Middle frontal gyrus (tissue), 1 donor: Measurements from ENCODE around the gene VCL.
"Not testable (repeated sequence)": the region's sequence is repeated elsewhere in the genome, so short reads cannot be mapped to it uniquely, and the experiment has no call there.

Source experiments
- DNase-seq: peaks from one replicate; pipeline ENCODE4 v3.0.0-alpha.2; 2015; ENCODE audit warnings: low spot score; ENCODE audit errors: extremely low spot score

Gene VCL

GRCh38 chr10:73971636-73972354 is 26.1 kb upstream of the VCL start:
- no peak for DNase-seq

DNA sequence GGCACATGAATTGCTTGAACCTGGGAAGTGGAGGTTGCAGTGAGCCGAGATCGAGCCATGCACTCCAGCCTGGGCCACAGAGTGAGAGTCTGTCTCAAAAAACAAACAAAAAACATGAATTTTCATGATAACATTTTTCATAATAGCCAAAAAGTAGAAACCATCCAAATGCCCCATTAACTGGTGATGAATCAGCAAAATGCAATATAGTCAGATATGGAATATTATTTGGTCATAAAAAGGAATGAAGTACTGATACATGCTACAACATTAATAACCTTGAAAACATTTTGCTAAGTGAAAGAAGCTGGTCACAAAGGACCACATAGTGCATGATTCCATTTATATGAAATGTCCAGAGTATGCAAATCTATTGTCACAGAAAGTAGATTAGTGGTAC is 24.5 kb upstream of the VCL start:
- DNase-seq: no peak

- no peak for DNase-seq
These were observed 23.5 kb upstream of the VCL start for GRCh38 chr10:73974309-73974946.

DNA sequence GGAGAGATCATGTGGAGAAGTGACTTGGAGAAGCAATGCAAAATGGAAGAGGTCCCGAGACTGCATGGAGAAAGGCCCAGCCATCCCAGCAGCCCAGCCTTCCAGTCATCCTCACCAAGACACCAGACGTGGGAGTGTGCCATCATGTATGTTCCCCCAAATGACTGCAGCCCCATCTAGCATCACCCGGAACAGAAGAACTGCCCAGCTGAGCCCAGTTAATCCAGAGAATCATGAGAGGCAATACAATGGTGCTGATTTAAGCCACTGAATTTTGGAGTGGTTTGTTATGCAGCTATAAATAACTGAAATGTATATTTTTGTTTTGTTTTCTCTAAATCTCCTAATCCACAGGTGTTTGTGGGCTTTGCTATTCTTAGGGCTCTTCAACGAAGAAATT is 22.5 kb upstream of the VCL start:
- DNase-seq: no peak

GRCh38 chr10:73979141-73979808 is 18.6 kb upstream of the VCL start:
- no peak for DNase-seq

DNA sequence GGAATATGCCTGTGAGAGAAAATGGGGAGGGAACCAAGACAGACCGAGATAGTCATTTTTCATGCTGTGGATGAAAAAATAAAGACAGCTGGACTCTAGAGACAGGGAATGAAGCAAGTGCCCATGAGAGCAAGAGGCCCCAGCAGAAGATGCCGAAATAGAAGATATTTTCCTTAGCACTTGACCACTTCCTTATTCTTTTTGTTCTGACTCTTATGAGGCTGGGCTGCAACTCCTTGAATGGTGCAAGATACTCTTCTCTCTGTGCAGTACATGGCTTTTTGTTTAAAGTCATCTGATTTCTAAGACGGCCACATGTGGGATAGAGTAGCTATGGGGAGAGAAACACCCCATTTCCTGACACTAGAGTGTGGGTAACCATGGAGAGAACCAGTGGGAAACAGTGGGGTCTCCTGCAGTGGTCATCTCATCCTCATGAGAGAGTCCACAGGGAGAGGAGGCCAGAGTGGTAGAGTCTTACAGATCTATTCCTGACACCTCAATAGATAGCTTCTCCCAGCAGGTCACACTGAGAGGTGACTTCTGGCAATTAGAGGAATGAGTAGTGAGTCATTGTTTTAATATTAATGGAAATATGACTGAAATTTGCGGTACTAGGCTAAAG is 18.0 kb upstream of the VCL start:
- no peak for DNase-seq

- no peak for DNase-seq
These were observed 16.1 kb upstream of the VCL start for GRCh38 chr10:73981812-73982211.

DNA sequence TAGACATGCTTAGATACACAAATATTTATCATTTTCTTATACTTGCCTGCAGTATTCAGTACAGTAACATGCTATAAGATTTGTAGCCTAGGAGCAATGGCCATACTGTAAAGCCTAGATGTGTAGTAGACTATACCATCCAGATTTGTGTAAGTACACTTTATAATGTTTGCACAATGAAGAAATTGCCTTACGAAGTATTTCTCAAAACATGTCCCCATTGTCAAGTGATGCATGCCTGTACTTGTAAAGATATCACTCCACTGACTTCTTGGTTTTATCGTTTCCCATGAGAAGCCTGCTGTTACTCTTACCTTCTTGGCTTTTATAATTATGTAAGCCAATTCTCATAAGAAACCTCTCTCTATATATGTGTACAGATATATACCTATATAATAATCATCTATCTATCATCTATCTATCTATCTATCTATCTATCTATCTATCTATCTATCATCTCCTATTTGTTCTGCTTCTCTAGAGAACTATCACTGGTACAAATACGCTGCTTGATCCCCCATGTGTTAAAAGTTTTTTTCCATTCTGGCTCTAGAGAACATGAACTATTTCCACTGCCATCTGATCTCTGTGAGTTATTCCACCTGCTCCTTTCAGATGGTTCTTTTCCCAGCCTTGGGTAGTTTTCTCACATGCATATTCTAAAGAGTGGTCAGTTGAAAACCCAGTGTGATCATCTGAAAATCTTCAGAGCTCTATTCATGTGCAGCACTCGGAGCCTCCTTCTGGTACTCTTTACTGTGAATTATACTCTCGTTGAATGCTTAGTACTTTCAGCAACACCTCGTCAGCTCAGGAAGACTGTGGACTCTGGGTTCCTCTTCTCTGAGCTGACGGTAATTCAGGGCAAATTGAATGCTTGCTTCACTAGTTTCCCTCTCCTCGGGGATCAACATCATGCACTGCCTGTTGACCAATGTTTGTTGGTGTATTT is 14.5 kb upstream of the VCL start:
- no peak for DNase-seq

- no peak for DNase-seq
These were observed 8.2 kb upstream of the VCL start for GRCh38 chr10:73989594-73990150.

GRCh38 chr10:73991203-73991883 is 6.6 kb upstream of the VCL start:
- no peak for DNase-seq

DNA sequence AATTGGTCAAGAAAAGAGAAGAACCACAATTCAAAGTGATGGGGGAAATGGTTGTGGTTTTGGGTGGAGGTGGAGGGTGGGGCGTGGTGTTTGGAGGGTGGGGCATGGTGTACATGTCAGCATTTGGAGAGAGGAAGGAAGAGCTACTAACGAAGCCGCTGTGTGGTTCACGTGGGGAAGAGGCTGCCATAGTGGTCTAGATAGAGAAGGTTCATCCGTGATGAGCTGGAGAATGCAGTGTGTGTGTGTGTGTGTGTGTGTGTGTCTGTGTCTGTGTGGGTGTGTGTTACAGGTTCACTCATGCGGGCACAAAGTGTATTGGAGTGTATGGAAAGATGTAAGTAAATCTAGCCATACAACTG is 6.1 kb upstream of the VCL start:
- DNase-seq: no peak

DNA sequence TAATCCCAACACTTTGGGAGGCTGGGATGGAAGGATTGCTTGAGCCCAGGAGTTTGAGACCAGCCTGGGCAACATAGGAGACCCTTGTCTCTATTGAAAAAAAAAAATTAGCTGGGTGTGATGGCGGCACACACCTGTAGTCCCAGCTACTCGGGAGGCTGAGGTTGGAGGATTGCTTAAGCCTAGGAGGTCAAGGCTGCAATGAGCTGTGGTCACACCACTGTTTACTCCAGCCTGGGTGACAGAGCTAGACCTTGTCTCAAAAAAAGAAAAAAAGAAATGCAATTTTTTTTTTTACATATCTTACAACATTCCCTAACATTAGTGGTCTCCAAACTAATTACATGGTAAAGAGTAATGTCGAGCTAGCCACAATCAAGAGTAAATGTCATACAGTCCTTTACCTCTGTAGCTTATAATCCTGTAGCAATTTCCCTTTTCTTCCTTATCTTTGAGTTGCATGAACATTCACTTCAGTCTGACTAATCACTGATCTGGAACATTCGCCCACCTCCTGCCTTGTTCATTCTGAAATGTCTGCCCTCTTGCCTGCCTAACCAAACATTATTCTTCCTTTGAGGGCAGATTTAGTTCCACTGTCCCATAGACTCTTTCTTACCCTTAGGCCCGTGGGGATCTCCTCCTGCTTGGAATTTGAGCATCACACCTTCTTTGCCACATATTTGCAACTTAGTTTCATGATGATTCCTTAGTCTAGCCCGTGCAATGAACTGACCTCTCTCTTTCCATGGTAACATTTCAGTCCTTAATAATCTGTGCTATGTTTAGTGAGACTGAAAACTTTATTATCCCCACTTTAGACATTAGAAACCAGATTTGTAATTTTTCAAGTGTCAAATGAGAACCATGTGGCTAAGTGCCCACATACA is 4.8 kb upstream of the VCL start:
- DNase-seq: no peak

- no peak for DNase-seq
These were observed 2.9 kb upstream of the VCL start for GRCh38 chr10:73995035-73995358.

- DNase-seq: no peak
These were observed 492 bp upstream of the VCL start for GRCh38 chr10:73997461-73997786.

DNA sequence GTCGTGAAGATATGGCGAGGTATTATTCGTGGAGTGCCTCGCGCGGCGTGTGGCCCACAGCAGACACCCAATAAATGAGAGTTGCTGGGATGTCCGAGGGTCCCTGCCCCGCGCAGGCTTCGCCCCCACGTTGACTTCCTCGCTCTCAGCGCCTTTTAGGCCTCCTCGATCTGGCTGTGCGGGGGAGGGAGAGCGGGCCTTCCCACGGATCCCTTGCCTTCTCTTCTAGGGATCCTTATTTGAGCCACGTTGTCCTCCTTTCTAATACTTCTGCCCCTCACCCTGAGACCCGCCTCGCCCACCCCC is 660 bp downstream of the VCL start:
- DNase-seq: no peak

GRCh38 chr10:73998929-73999691 is 1.2 kb downstream of the VCL start:
- DNase-seq: no peak

DNA sequence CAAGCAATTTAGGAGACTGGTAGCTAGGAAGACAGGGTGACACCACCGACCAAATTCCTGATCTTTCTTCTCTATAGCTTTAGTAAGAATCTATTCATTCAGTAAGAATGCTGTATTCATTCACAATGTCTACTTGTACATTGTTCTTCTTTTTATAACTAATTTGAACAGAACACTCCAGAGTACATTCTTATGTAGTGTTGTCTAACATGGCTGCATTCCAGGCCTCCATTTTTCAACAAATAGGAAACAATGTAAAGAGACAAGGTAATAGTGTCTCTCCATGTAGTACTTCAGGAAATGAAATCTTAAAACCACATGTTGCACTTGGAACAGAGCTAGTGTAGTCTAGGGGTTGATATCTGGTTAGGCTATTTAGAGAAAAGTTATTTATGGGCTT is 1.8 kb downstream of the VCL start:
- no peak for DNase-seq

DNA sequence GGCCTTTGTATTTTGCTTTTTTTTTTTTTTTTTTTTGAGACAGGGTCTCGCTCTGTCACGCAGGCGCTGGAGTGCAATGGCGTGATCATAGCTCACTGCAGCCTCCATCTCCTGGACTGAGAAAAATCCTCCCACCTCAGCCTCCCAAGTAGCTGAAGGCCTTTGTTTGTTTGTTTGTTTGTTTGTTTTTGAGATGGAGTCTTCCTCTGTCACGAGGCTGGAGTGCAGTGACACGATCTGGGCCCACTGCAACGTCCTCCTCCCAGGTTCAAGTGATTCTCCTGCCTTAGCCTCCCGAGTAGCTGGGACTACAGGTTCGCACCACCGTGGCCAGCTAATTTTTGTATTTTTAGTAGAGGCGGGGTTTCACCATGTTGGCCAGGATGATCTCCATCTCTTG is 2.3 kb downstream of the VCL start:
- DNase-seq: not testable (repeated sequence)
